GM12872 (cell line): ENCODE results near the gene PRRX1.

Source experiments
- CTCF ChIP-seq: IDR thresholded peaks from 3 replicates; pipeline ENCODE4 v1.5.1; 2011; ENCODE audit warnings: low read depth, mild to moderate bottlenecking, low read length, moderate library complexity; ENCODE audit not compliant: insufficient read depth

PRRX1 gene

GRCh38 chr1:170711682-170712081 is 47.8 kb downstream of the PRRX1 start:
- no peak for TF ChIP-seq CTCF

GRCh38 chr1:170714163-170714562 is 50.2 kb downstream of the PRRX1 start:
- TF ChIP-seq CTCF: no peak

GRCh38 chr1:170714938-170715337 is 51.0 kb downstream of the PRRX1 start:
- no peak for TF ChIP-seq CTCF

- no peak for TF ChIP-seq CTCF
Observed at GRCh38 chr1:170716835-170717429, 53.0 kb downstream of the PRRX1 start.

- no peak for TF ChIP-seq CTCF
Observed at GRCh38 chr1:170720661-170721060, 56.7 kb downstream of the PRRX1 start.

GRCh38 chr1:170721621-170722020 is 57.7 kb downstream of the PRRX1 start:
- TF ChIP-seq CTCF: no peak

- no peak for TF ChIP-seq CTCF
Observed at GRCh38 chr1:170723518-170723917, 59.6 kb downstream of the PRRX1 start.
